HepG2 (cell line): ENCODE results near the gene POLR2M. TPM values are rescaled to one million over a fixed set of nuclear protein-coding genes. Genes with fewer than 3 reads are reported as not detected.

Experiments
- IRX3 ChIP-seq: sonication (generic); formaldehyde crosslinking; IDR thresholded peaks from 2 replicates; pipeline ENCODE4 v1.8.1; 2023; ENCODE audit warnings: mild to moderate bottlenecking, low read depth, missing genetic modification reagents, borderline replicate concordance
- KDM5A ChIP-seq: fragments of 200-600 bp; sonication (generic); IDR thresholded peaks from 2 replicates; pipeline ENCODE4 v1.7.0; 2018; ENCODE audit warnings: antibody characterized with exemption, mild to moderate bottlenecking, low read length, borderline replicate concordance
- MAFG ChIP-seq: sonication (generic); formaldehyde crosslinking; IDR thresholded peaks from 2 replicates; pipeline ENCODE4 v1.5.1; 2020; ENCODE audit warnings: mild to moderate bottlenecking, missing genetic modification reagents
- PHF8 ChIP-seq: sonication (generic); formaldehyde crosslinking; IDR thresholded peaks from 2 replicates; pipeline ENCODE4 v1.5.0; 2020; ENCODE audit warnings: missing genetic modification reagents
- PRMT3 ChIP-seq: sonication (generic); formaldehyde crosslinking; IDR thresholded peaks from 2 replicates; pipeline ENCODE4 v1.8.1; 2022; ENCODE audit warnings: low read depth, mild to moderate bottlenecking, moderate library complexity, missing genetic modification reagents, borderline replicate concordance
- PTBP1 ChIP-seq: fragments of 200-400 bp; formaldehyde crosslinking; IDR thresholded peaks from 2 replicates; pipeline ENCODE4 v1.6.1; 2018; ENCODE audit warnings: low read length, low read depth; ENCODE audit not compliant: poor library complexity, severe bottlenecking
- SIX1 ChIP-seq: sonication (generic); formaldehyde crosslinking; IDR thresholded peaks from 2 replicates; pipeline ENCODE4 v1.4.0; 2020; ENCODE audit warnings: missing genetic modification reagents, borderline replicate concordance
- TEAD2 ChIP-seq: sonication (generic); formaldehyde crosslinking; IDR thresholded peaks from 2 replicates; pipeline ENCODE4 v1.9.0; 2021; ENCODE audit warnings: missing genetic modification reagents
- polyA plus RNA-seq, 8 experiments: library from polyadenylated mRNA; depleted of rRNA in 3 of 8; stranded (reverse) in 7 of 8; unstranded in 1 of 8; fragments of >200 nt; fragmentation: Illumina TruSeq in 4 of 8; extraction: Trizol in 4 of 8; gene quantifications; 2 replicates each; pipeline versions ENCODE4 v1.2.1 to v1.2.3, GENCODE V29; 2011 to 2016; ENCODE audit warnings: low read depth in 4 of 8, missing spikeins in 1 of 8, mixed read lengths in 1 of 8; ENCODE audit not compliant: insufficient read depth in 1 of 8
- total RNA-seq, 5 experiments: library from RNA; depleted of rRNA; stranded (reverse); fragments of >200 nt; fragmentation: Illumina TruSeq; extraction: Trizol; gene quantifications; 2 replicates each; pipeline ENCODE4 v1.2.3, GENCODE V29; 2016; ENCODE audit warnings: low read depth in 1 of 5
- TF ChIP-seq, protein P1 (sequence below): sonication (generic); formaldehyde crosslinking; IDR thresholded peaks from 2 replicates; pipeline ENCODE4 v1.8.0; 2022; ENCODE audit warnings: mild to moderate bottlenecking, missing genetic modification reagents, moderate library complexity
- TF ChIP-seq, protein P2 (sequence below): sonication (generic); formaldehyde crosslinking; IDR thresholded peaks from 2 replicates; pipeline ENCODE4 v1.4.0; 2020; ENCODE audit warnings: missing genetic modification reagents, borderline replicate concordance

Gene POLR2M
- total and polyA plus RNA-seq, 2 of the 13 experiments (the other 11 are each of a cell fraction or from before 2014, with no cell fraction given): 25.9 to 48.5 TPM

DNA sequence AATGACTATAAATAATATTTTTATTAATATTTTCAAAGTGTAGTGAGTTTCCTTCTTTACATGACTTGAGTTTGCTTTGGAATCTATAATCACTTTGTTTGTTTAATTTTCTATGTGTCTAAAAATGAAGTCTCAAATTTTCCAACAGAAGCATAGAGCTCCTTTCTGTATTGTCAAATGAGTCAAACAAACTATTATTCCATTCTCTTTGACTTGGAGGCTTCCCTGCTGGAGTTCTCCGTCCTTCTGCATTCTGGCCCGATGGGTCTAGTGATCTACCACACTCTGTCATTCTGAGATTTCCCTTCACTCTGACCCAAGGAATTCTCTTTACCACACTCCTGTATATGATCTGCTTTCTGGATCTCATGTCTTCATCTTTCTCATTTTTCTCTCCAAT is 30.1 kb downstream of the POLR2M start (continued):
- TF ChIP-seq, protein P1, sequence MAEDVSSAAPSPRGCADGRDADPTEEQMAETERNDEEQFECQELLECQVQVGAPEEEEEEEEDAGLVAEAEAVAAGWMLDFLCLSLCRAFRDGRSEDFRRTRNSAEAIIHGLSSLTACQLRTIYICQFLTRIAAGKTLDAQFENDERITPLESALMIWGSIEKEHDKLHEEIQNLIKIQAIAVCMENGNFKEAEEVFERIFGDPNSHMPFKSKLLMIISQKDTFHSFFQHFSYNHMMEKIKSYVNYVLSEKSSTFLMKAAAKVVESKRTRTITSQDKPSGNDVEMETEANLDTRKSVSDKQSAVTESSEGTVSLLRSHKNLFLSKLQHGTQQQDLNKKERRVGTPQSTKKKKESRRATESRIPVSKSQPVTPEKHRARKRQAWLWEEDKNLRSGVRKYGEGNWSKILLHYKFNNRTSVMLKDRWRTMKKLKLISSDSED (CRISPR knock-in tag): no peak
- TF ChIP-seq TEAD2 (CRISPR knock-in tag) (no peak), SIX1 (no peak), PTBP1 (no peak), IRX3 (CRISPR knock-in tag) (no peak), PHF8 (no peak), PRMT3 (no peak), MAFG (no peak), KDM5A (no peak)
- TF ChIP-seq, protein P2, sequence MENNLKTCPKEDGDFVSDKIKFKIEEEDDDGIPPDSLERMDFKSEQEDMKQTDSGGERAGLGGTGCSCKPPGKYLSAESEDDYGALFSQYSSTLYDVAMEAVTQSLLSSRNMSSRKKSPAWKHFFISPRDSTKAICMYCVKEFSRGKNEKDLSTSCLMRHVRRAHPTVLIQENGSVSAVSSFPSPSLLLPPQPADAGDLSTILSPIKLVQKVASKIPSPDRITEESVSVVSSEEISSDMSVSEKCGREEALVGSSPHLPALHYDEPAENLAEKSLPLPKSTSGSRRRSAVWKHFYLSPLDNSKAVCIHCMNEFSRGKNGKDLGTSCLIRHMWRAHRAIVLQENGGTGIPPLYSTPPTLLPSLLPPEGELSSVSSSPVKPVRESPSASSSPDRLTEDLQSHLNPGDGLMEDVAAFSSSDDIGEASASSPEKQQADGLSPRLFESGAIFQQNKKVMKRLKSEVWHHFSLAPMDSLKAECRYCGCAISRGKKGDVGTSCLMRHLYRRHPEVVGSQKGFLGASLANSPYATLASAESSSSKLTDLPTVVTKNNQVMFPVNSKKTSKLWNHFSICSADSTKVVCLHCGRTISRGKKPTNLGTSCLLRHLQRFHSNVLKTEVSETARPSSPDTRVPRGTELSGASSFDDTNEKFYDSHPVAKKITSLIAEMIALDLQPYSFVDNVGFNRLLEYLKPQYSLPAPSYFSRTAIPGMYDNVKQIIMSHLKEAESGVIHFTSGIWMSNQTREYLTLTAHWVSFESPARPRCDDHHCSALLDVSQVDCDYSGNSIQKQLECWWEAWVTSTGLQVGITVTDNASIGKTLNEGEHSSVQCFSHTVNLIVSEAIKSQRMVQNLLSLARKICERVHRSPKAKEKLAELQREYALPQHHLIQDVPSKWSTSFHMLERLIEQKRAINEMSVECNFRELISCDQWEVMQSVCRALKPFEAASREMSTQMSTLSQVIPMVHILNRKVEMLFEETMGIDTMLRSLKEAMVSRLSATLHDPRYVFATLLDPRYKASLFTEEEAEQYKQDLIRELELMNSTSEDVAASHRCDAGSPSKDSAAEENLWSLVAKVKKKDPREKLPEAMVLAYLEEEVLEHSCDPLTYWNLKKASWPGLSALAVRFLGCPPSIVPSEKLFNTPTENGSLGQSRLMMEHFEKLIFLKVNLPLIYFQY: no peak
